ENCODE measurements around the gene EHMT1.
"Not testable (repeated sequence)": the region's sequence is repeated elsewhere in the genome, so short reads cannot be mapped to it uniquely, and the experiment has no call there.

The EHMT1 gene

DNA sequence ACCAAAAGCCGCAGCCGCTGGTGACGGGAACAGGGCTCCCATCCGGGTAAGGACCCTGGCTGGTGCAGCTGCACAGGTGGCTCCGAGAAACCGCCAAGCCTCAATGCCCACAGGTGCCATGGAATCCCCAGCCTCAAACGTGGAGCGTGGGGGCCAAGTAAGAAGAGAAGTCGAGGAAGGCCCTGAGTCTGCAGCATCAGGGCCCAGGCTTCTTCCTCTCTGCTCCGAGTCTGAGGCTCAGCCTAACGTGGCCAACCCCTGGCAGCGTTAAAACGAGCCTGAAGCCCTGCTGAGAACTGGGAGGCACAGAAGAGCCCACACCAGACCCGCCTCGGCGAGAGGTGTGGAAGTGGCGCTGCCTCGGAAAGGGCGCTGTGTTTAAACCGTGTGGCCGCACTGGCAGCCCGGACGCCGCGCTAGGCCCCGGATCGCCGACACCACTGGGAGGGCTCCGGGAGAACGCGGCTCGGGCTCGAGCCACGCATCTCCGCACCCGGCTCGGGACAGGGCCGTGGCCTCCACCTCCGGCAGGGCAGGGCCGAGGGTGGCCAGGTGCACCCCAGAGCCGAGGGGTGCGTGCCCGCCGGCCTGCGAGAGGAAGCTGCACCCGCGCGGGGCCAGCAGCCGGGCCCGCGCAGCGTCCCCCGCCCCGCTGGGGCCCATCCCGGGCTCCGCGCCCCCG is 29.2 kb upstream of the EHMT1 start:
- DNase-seq (ENCODE audit: low read depth) = no peak
- peak overlapping the region; percentile 74 for H3K4me3 ChIP-seq (ENCODE audit: low read depth, low read length)

DNA sequence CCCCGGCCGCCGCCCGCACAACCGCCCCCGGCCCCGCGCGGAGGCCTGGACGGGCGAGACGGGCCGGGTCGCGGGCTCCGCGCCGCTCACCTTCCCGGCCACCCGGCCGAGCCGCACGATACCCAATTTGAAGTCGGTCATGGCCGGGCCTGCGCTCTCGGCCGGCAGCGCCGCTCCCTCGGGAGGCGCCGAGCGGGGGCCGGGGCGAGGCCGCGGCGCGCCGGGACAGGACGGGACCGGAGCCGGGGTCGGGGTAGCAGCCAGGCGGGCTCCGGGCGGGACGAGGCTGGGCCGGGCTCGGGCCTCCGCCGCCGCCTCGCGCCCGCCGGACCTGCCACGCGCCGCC is 28.7 kb upstream of the EHMT1 start:
- H3K4me3 ChIP-seq (ENCODE audit: low read depth, low read length) = peak overlapping the region; percentile 74
- no peak for DNase-seq (ENCODE audit: low read depth)

DNA sequence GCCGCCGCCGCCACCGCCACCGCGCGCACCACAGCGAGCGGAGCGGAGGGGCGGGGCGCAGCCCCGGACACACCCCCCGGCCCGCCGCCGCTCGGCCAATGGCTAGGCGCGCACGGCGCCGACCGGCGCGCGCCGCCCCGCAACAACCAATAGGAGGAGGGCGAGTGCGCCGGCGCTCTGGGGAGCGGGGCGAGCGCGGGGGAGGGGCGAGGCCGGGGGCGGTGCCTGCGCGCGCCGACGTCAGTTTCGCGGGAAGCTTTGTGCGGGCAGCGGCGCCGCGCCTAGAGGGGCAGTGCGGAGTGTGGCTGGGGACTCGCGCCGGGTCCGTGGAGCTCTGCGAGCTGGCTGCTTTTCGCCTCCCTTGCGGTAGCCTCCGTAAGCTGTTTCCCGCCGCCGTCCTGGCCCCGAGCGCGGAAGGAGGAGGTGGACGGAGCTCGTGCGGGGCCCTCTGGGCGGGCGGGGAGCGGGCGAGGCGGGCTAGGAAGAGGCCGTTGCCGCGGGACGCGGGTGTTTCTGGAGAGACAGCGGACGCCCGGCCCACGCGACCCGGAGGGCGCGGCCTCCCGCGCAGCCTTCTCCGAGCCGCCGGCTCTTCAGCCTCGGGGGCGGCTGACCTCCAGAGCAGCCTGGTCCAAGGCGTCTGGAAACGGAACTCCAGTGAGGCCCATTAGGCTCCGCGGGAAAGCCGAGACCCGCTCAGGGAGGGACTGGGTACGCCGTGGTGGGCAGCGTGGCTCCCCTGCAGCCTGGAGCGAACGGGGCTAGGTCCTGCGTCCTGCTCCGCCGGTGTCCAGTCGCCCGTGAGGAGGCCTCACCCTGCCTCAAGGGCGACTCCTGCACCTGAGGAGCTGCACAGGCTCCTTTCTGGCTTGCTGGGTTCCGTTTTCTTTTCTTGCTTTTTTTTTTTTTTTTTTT is 28.1 kb upstream of the EHMT1 start, which contains the start of gene ZMYND19:
ZMYND19 (minus strand) TSS at position 44 of the 915 bp plus-strand sequence. CDS start 249 bp downstream, outside the sequence.
- peak; percentile 43 for DNase-seq (ENCODE audit: low read depth)
- peak within 1 kb of the TSS; percentile 78 for H3K4me3 ChIP-seq (ENCODE audit: low read depth, low read length)

- DNase-seq (ENCODE audit: low read depth) = no peak
- no peak overlapping the region for H3K4me3 ChIP-seq (ENCODE audit: low read depth, low read length)
Observed at GRCh38 chr9:137592767-137593166, 26.0 kb upstream of the EHMT1 start.

- no peak for DNase-seq (ENCODE audit: low read depth)
- H3K4me3 ChIP-seq (ENCODE audit: low read depth, low read length) = no peak overlapping the region
Observed at GRCh38 chr9:137593176-137593575, 25.6 kb upstream of the EHMT1 start.

- H3K4me3 ChIP-seq (ENCODE audit: low read depth, low read length); DNase-seq (ENCODE audit: low read depth): not testable (repeated sequence)
Observed at GRCh38 chr9:137596577-137596976, 22.2 kb upstream of the EHMT1 start.

DNA sequence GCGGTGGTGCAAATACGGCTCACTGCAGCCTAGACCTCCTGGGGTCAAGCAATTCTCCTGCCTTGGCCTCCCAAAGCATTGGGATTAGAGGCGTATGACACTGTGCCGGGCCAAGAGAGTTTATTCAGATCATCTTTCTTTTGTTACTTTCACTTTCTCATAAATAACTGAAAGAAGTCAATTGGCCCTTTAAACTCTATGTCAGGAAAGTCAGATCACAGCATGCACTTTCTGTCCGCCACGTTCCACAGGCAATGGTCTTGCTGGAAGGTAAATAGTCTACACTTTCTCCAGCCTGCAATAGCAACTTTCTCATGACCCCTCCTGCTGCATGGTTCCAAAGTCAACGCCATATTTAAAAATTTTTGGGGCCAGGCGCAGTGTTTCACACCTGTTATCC is 19.9 kb upstream of the EHMT1 start:
- DNase-seq (ENCODE audit: low read depth) = no peak

DNA sequence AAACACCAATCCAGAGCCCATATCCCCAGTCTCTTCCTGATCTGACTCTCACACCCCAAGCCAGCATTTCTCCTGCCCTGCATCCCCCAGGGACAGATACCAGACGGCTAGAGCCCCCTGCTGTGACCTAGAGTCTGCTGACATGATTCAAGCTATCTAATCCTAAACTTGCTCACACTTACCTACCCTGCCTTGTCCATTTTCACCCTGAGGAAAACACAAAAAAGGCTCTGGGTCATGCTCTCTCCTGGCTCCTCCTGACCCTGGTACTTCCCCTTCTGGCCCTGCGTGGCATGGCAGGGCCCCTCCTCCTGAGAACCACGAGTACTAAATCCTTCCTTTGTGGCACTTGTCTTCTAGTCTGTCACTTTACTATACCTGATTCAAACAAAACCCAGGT is 16.1 kb upstream of the EHMT1 start:
- DNase-seq (ENCODE audit: low read depth) = no peak
- H3K4me3 ChIP-seq (ENCODE audit: low read depth, low read length) = no peak overlapping the region

More for the DNA sequence above, 19.9 kb upstream of the EHMT1 start:
- no peak overlapping the region for H3K4me3 ChIP-seq (ENCODE audit: low read depth, low read length)

DNA sequence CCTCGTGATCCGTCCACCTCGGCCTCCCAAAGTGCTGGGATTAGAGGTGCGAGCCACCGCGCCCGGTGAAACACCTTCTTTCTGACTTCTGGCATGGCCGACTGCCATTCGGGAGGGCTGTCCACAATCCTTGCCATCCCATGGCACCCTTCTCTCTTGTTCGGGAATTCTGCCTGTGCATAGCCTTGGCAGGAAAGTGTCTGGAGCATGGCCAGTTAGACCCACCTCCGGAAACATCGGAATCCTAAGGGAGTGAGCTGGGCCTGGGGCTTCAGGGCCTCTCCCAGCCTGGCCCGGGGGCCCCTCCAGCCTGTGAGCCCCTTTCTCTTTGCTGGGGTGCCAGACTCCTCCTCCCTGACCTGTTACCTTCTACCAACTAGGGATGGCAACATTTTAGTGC is 14.9 kb upstream of the EHMT1 start:
- DNase-seq (ENCODE audit: low read depth) = no peak
- H3K4me3 ChIP-seq (ENCODE audit: low read depth, low read length) = no peak overlapping the region

GRCh38 chr9:137604345-137605086 is 14.3 kb upstream of the EHMT1 start:
- DNase-seq (ENCODE audit: low read depth) = no peak
- H3K4me3 ChIP-seq (ENCODE audit: low read depth, low read length) = peak overlapping the region; percentile 51

- peak; percentile 51 for DNase-seq (ENCODE audit: low read depth)
Observed at GRCh38 chr9:137605121-137606004, 13.4 kb upstream of the EHMT1 start, which contains the start of gene ARRDC1. TSS of gene ARRDC1 (plus strand) at chr9:137605686. CDS start at chr9:137605718, 32 bp downstream.

DNA sequence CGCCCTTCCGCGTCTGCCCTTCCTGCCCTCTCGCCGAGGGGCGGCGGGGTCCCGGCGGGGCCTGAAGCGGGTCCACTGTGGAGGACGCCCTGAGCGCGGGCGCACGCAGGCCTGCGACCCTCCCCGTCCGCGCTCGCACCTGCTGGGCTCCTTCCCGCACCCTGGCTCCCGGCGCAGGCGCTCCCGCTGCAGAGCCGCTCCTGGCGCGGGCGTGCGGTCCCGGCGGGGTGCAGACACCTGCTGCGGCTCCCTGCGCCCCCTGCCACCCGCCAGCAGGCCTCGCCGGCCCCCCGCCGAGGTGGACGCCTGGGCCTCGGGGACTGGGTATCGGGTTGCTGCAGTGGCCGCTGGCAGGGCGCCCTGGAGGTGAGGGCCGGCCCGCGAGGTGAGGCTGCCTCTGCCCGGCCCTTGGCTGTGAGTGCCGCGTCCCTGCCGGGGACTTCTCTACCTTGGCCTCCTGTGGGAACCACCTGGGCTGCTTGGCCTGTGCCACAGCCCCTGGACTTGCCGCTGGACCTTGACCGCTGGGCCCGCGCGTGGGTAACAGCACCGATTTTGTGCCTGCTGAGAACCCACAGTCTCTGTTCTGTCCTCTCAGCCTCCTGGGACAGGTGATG is 12.7 kb upstream of the EHMT1 start:
- H3K4me3 ChIP-seq (ENCODE audit: low read depth, low read length) = peak overlapping the region; percentile 61
- DNase-seq (ENCODE audit: low read depth) = no peak

More at GRCh38 chr9:137605121-137606004, 13.4 kb upstream of the EHMT1 start, which contains the start of gene ARRDC1:
- peak within 1 kb of the TSS; percentile 61 for H3K4me3 ChIP-seq (ENCODE audit: low read depth, low read length)

GRCh38 chr9:137606734-137607138 is 12.1 kb upstream of the EHMT1 start:
- H3K4me3 ChIP-seq (ENCODE audit: low read depth, low read length) = peak overlapping the region; percentile 61

DNA sequence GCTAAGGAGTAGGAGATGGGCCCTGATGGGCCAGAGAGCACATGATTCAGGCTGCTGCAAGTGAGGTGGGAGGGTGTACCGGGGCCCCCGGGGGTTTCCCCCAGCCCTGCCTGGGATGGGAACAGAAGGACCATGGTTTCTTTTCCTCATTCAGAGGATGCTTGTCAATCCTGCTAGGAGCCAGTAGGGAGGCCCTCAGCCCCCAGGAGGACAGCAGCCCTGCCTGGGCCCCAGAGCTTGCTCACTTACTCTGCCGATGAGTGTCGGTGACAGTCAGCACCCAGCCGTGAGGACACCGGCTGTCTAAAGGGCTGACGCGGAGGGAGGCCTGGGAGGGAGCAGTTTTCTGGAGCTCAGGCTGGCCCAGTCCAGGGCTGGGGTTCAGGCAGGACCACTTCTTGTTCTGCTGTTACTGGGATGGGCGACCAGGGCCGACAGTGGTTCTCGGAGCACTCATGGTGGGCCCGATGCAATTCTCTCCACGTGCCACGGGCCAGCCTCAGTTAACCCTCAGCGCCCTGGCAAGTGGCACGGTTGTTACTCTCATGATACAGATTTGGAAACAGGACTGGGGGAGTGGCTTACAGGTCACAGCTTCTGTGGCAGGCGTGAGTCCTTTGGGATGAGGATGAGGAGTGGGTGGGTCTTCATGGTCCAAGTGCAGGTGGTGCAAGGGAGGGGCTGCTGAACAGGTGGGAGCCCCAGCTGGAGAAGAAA is 11.5 kb upstream of the EHMT1 start:
- no peak for DNase-seq (ENCODE audit: low read depth)
- no peak overlapping the region for H3K4me3 ChIP-seq (ENCODE audit: low read depth, low read length)

More at GRCh38 chr9:137606734-137607138, 12.1 kb upstream of the EHMT1 start:
- DNase-seq (ENCODE audit: low read depth) = no peak

GRCh38 chr9:137610944-137611343 is 7.9 kb upstream of the EHMT1 start:
- H3K4me3 ChIP-seq (ENCODE audit: low read depth, low read length) = no peak overlapping the region
- no peak for DNase-seq (ENCODE audit: low read depth)

- no peak for DNase-seq (ENCODE audit: low read depth)
- no peak overlapping the region for H3K4me3 ChIP-seq (ENCODE audit: low read depth, low read length)
Observed at GRCh38 chr9:137611623-137612609, 6.9 kb upstream of the EHMT1 start.

GRCh38 chr9:137612741-137613142 is 6.1 kb upstream of the EHMT1 start:
- no peak overlapping the region for H3K4me3 ChIP-seq (ENCODE audit: low read depth, low read length)
- no peak for DNase-seq (ENCODE audit: low read depth)

Measured in skeletal muscle cell (primary cell).